PFSK-1 (cell line): ENCODE measurements around the gene MYO10.

Source experiments
- POLR2AphosphoS5 ChIP-seq: IDR thresholded peaks from 2 replicates; pipeline ENCODE4 v1.6.1; 2012; ENCODE audit warnings: low read depth, mild to moderate bottlenecking, control low read depth, low read length, moderate library complexity
- TAF1 ChIP-seq: IDR thresholded peaks from 2 replicates; pipeline ENCODE4 v1.6.1; 2012; ENCODE audit warnings: low read length, control low read depth, borderline replicate concordance; ENCODE audit not compliant: insufficient read depth
- TF ChIP-seq, protein P1 (sequence below), 2 experiments: IDR thresholded peaks; 2 replicates each; pipeline versions ENCODE4 v1.6.1 to v1.8.0; 2011 to 2012; ENCODE audit warnings: low read depth in 2 of 2, low read length in 2 of 2, control low read depth in 1 of 2, inconsistent platforms in 1 of 2, mild to moderate bottlenecking in 1 of 2, moderate library complexity in 1 of 2; ENCODE audit not compliant: insufficient read depth in 1 of 2

- TF ChIP-seq TAF1 (no peak), POLR2AphosphoS5 (no peak)
- TF ChIP-seq, protein P1, sequence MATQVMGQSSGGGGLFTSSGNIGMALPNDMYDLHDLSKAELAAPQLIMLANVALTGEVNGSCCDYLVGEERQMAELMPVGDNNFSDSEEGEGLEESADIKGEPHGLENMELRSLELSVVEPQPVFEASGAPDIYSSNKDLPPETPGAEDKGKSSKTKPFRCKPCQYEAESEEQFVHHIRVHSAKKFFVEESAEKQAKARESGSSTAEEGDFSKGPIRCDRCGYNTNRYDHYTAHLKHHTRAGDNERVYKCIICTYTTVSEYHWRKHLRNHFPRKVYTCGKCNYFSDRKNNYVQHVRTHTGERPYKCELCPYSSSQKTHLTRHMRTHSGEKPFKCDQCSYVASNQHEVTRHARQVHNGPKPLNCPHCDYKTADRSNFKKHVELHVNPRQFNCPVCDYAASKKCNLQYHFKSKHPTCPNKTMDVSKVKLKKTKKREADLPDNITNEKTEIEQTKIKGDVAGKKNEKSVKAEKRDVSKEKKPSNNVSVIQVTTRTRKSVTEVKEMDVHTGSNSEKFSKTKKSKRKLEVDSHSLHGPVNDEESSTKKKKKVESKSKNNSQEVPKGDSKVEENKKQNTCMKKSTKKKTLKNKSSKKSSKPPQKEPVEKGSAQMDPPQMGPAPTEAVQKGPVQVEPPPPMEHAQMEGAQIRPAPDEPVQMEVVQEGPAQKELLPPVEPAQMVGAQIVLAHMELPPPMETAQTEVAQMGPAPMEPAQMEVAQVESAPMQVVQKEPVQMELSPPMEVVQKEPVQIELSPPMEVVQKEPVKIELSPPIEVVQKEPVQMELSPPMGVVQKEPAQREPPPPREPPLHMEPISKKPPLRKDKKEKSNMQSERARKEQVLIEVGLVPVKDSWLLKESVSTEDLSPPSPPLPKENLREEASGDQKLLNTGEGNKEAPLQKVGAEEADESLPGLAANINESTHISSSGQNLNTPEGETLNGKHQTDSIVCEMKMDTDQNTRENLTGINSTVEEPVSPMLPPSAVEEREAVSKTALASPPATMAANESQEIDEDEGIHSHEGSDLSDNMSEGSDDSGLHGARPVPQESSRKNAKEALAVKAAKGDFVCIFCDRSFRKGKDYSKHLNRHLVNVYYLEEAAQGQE (IDR thresholded peaks at IDR 0.05; ENCODE audit: insufficient read depth in 1 of 2, low read depth in 2 of 2, low read length in 2 of 2): no peak
Measured at GRCh38 chr5:16975950-16976624, 40.0 kb upstream of the MYO10 start.
